Retinal pigment epithelial cell (primary cell): ENCODE measurements around the gene PEDS1.

Source experiments
- DNase-seq: peaks from one replicate; pipeline ENCODE4 v3.0.0-alpha.2; 2010; ENCODE audit warnings: low read depth
- H3K4me3 ChIP-seq: 2 replicates; pipeline ENCODE4 v1.5.1; 2011; ENCODE audit warnings: mild to moderate bottlenecking, low read length, control low read depth, moderate library complexity
- CTCF ChIP-seq: conservative IDR thresholded peaks from 2 replicates; pipeline ENCODE4 v1.5.1; 2011; ENCODE audit warnings: low read depth, low read length, control low read depth, inconsistent platforms

The PEDS1 gene

DNA sequence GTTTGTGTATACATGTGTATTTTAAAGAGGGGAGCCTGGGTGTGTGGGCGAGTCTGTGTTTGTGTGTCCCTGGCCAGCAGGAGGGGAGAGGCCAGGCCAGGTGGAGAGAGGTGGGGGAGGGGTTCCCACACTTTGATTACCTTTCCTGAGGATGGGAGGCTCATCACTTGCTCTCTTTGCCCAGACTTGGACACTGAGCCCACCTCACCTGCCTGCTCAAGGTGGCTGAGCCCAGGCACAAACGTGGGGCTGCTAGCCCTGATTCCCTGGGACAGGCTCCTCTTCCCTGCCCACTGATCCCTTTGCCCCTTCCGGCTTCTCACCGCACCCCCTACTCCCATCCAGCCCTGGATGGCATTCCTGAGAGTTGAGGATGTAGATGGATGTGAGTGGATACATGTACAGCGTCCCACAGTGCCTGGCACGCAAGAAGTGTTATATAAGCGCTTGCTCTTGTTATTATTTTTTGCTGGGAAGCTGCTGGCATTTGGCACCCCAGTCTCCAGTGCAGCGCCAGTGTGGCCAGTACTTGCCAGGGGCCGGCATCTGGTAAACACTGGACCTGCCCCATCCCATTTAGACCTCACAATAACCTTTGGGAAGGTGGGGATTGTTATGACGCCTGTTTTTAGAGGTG is 39.8 kb upstream of the PEDS1 start:
- TF ChIP-seq CTCF = peak; percentile 0
- no peak for DNase-seq

GRCh38 chr20:50192364-50193198 is 39.1 kb upstream of the PEDS1 start:
- H3K4me3 ChIP-seq = peak overlapping the region; percentile 97
- TF ChIP-seq CTCF = no peak
- DNase-seq = peak; percentile 67

More for the DNA sequence above, 39.8 kb upstream of the PEDS1 start:
- peak overlapping the region; percentile 97 for H3K4me3 ChIP-seq

- DNase-seq = no peak
- peak; percentile 28 for TF ChIP-seq CTCF
- H3K4me3 ChIP-seq = peak overlapping the region; percentile 97
These were observed 38.2 kb upstream of the PEDS1 start for GRCh38 chr20:50191544-50192363.

DNA sequence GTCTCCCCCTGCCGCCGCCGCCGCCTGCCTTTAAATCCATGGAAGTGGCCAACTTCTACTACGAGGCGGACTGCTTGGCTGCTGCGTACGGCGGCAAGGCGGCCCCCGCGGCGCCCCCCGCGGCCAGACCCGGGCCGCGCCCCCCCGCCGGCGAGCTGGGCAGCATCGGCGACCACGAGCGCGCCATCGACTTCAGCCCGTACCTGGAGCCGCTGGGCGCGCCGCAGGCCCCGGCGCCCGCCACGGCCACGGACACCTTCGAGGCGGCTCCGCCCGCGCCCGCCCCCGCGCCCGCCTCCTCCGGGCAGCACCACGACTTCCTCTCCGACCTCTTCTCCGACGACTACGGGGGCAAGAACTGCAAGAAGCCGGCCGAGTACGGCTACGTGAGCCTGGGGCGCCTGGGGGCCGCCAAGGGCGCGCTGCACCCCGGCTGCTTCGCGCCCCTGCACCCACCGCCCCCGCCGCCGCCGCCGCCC is 37.6 kb upstream of the PEDS1 start:
- TF ChIP-seq CTCF = no peak
- peak overlapping the region; percentile 97 for H3K4me3 ChIP-seq
- no peak for DNase-seq

GRCh38 chr20:50190251-50191064 is 36.9 kb upstream of the PEDS1 start, which contains the start of gene CEBPB:
TSS of gene CEBPB (plus strand) at chr20:50190830. CDS start at chr20:50191034, 204 bp downstream.
- H3K4me3 ChIP-seq = peak within 1 kb of the TSS; percentile 97
- no peak for DNase-seq
- peak; percentile 67 for TF ChIP-seq CTCF

GRCh38 chr20:50189681-50190250 is 36.2 kb upstream of the PEDS1 start:
- no peak overlapping the region for H3K4me3 ChIP-seq
- no peak for TF ChIP-seq CTCF
- no peak for DNase-seq
